HepG2 (cell line): ENCODE measurements around the gene ATP11A. TPM values are rescaled to one million over a fixed set of nuclear protein-coding genes. Genes with fewer than 3 reads are reported as not detected.

Experiments
- ATAC-seq: fragments of 200-7000 bp; cut with Tn5 transposase; 3 replicates; pipeline ENCODE4 v1.9.1; 2020; ENCODE audit warnings: mild to moderate bottlenecking, moderate library complexity
- BruUV-seq: library from RNA; stranded (reverse); fragments of 400-500 nt; replicated peaks from 2 replicates; lab custom pipeline; 2021; lab: Mats Ljungman, UMichigan
- CTCF ChIA-PET: fragments of 300-600 bp; formaldehyde crosslinking; extraction: SDS; loops from one replicate; lab custom pipeline; 2021; ENCODE audit warnings: low total read pairs, inconsistent platforms, low intra/inter-chr PET ratio; lab: Yijun Ruan, JAX
- POLR2A ChIA-PET: fragments of 350-600 bp; sonication (Branson Sonifier 250); formaldehyde crosslinking; loops from one replicate; lab custom pipeline; 2020; ENCODE audit warnings: antibody characterized with exemption, inconsistent platforms; lab: Yijun Ruan, JAX
- DNase-seq: peaks from one replicate; pipeline ENCODE4 v3.0.0-alpha.2; 2015; ENCODE audit warnings: low spot score
- FAIRE-seq: peaks from 3 replicates; lab custom pipeline; 2011; peaks lifted over from hg19 to GRCh38; lab: Jason Lieb, UNC
- H2AFZ ChIP-seq: one replicate; pipeline ENCODE4 v1.6.1; 2011; ENCODE audit warnings: low read length, inconsistent platforms
- H3K27ac ChIP-seq: fragments of 300-600 bp; 3 replicates; pipeline ENCODE4 v1.8.0; 2011; ENCODE audit warnings: mixed run types, mild to moderate bottlenecking, mixed read lengths, low read length, inconsistent platforms; ENCODE audit not compliant: insufficient read depth; ENCODE audit errors: extremely low read length
- H3K27me3 ChIP-seq, 2 experiments: fragments of 200-600 bp in 1 of 2; 2 replicates in 1 of 2; 3 replicates in 1 of 2; pipeline versions ENCODE4 v1.6.0 to v1.8.0; 2011; ENCODE audit warnings: low read length in 2 of 2, mild to moderate bottlenecking in 2 of 2, moderate library complexity in 2 of 2, inconsistent platforms in 1 of 2; ENCODE audit not compliant: insufficient read depth in 2 of 2, control insufficient read depth in 1 of 2
- H3K36me3 ChIP-seq, 2 experiments: fragments of 200-600 bp in 1 of 2; replicated peaks in 1 of 2; 2 replicates in 1 of 2; 3 replicates in 1 of 2; pipeline versions ENCODE4 v1.5.1 to v1.8.0; 2011; ENCODE audit warnings: low read length in 2 of 2, inconsistent platforms in 1 of 2; ENCODE audit not compliant: insufficient read depth in 2 of 2, control insufficient read depth in 1 of 2
- H3K4me1 ChIP-seq: 2 replicates; pipeline ENCODE4 v1.5.1; 2012; ENCODE audit warnings: low read length, inconsistent platforms; ENCODE audit not compliant: insufficient read depth
- H3K4me2 ChIP-seq: 2 replicates; pipeline ENCODE4 v1.6.0; 2011; ENCODE audit warnings: low read depth, low read length, inconsistent platforms
- H3K4me3 ChIP-seq, 3 experiments: fragments of 200-600 bp in 1 of 3; sonication (generic), shearing (Covaris generic) in 1 of 3; replicated peaks in 1 of 3; 2 replicates each; pipeline ENCODE4 v1.5.1; 2011 to 2016; ENCODE audit warnings: low read length in 3 of 3, inconsistent platforms in 2 of 3, low read depth in 2 of 3, mild to moderate bottlenecking in 2 of 3, control low read depth in 1 of 3, mixed read lengths in 1 of 3; ENCODE audit not compliant: insufficient read depth in 1 of 3
- H3K79me2 ChIP-seq: one replicate; pipeline ENCODE4 v1.6.1; 2011; ENCODE audit warnings: low read length, inconsistent platforms; ENCODE audit not compliant: insufficient read depth
- H3K9ac ChIP-seq: 2 replicates; pipeline ENCODE4 v1.6.0; 2011; ENCODE audit warnings: mild to moderate bottlenecking, low read depth, low read length, inconsistent platforms; ENCODE audit not compliant: insufficient read depth
- H3K9me3 ChIP-seq: 2 replicates; pipeline ENCODE4 v1.5.1; 2012; ENCODE audit warnings: mild to moderate bottlenecking, low read length
- H4K20me1 ChIP-seq: 2 replicates; pipeline ENCODE4 v1.6.0; 2011; ENCODE audit warnings: inconsistent platforms, mild to moderate bottlenecking, low read length, moderate library complexity; ENCODE audit not compliant: insufficient read depth
- ATAD3A ChIP-seq: sonication (generic); formaldehyde crosslinking; IDR thresholded peaks from 2 replicates; pipeline ENCODE4 v1.4.0; 2020; ENCODE audit warnings: missing genetic modification reagents
- HOXD1 ChIP-seq: sonication (generic); formaldehyde crosslinking; IDR thresholded peaks from 2 replicates; pipeline ENCODE4 v1.5.0; 2020; ENCODE audit warnings: missing genetic modification reagents
- IKZF1 ChIP-seq: fragments of 450-650 bp; IDR thresholded peaks from 2 replicates; pipeline ENCODE4 v1.7.1; 2016
- KDM4B ChIP-seq: sonication (generic); formaldehyde crosslinking; IDR thresholded peaks from 2 replicates; pipeline ENCODE4 v1.4.0; 2020; ENCODE audit warnings: missing genetic modification reagents
- NCOA5 ChIP-seq: sonication (generic); formaldehyde crosslinking; IDR thresholded peaks from 2 replicates; pipeline ENCODE4 v1.4.0; 2020; ENCODE audit warnings: missing genetic modification reagents
- NRL ChIP-seq: sonication (generic); formaldehyde crosslinking; IDR thresholded peaks from 2 replicates; pipeline ENCODE4 v1.5.0; 2020; ENCODE audit warnings: missing genetic modification reagents, mild to moderate bottlenecking, moderate library complexity, borderline replicate concordance
- RBM22 ChIP-seq: fragments of 200-400 bp; formaldehyde crosslinking; optimal IDR thresholded peaks from 2 replicates; pipeline ENCODE3; 2017; ENCODE audit warnings: mild to moderate bottlenecking, low read length, moderate library complexity
- ZBTB21 ChIP-seq: sonication (generic); formaldehyde crosslinking; IDR thresholded peaks from 2 replicates; pipeline ENCODE4 v1.4.0; 2020; ENCODE audit warnings: missing genetic modification reagents
- ZFY ChIP-seq: sonication (generic); formaldehyde crosslinking; IDR thresholded peaks from 2 replicates; pipeline ENCODE4 v1.4.0; 2020; ENCODE audit warnings: missing genetic modification reagents
- ZNF549 ChIP-seq: sonication (generic); formaldehyde crosslinking; IDR thresholded peaks from 2 replicates; pipeline ENCODE4 v1.5.0; 2020; ENCODE audit warnings: missing genetic modification reagents
- WGBS: methylation state at CpG from one replicate; pipeline ENCODE4 v1.1.6; 2017; ENCODE audit warnings: low lambda C conversion rate; 5-methylcytosine and 5-hydroxymethylcytosine counted together
- in situ Hi-C: cut with HindIII; loops from 2 replicates; pipeline ENCODE4 v1.10.0; 2017; ENCODE audit warnings: low pct_unique_long_range_greater_than_20kb; ENCODE audit not compliant: extremely low pct_ligation_motif_present
- intact Hi-C: fragments of 100-400 bp; cut with micrococcal nuclease; formaldehyde crosslinking; loops from one replicate; pipeline ENCODE4 v1.10.0; 2022; ENCODE audit not compliant: unreplicated experiment
- polyA plus RNA-seq, 8 experiments: library from polyadenylated mRNA; depleted of rRNA in 3 of 8; stranded (reverse) in 7 of 8; unstranded in 1 of 8; fragments of >200 nt; fragmentation: Illumina TruSeq in 4 of 8; extraction: Trizol in 4 of 8; gene quantifications; 2 replicates each; pipeline versions ENCODE4 v1.2.1 to v1.2.3, GENCODE V29; 2011 to 2016; ENCODE audit warnings: low read depth in 4 of 8, missing spikeins in 1 of 8, mixed read lengths in 1 of 8; ENCODE audit not compliant: insufficient read depth in 1 of 8
- total RNA-seq, 5 experiments: library from RNA; depleted of rRNA; stranded (reverse); fragments of >200 nt; fragmentation: Illumina TruSeq; extraction: Trizol; gene quantifications; 2 replicates each; pipeline ENCODE4 v1.2.3, GENCODE V29; 2016; ENCODE audit warnings: low read depth in 1 of 5
- TF ChIP-seq, protein P1 (sequence below): fragments of 450-650 bp; IDR thresholded peaks from 2 replicates; pipeline ENCODE4 v1.6.1; 2016
- TF ChIP-seq, protein P2 (sequence below): sonication (generic); formaldehyde crosslinking; IDR thresholded peaks from 2 replicates; pipeline ENCODE4 v1.4.0; 2020; ENCODE audit warnings: low read depth, mild to moderate bottlenecking, missing genetic modification reagents
- TF ChIP-seq, protein P3 (sequence below): sonication (generic); formaldehyde crosslinking; IDR thresholded peaks from 2 replicates; pipeline ENCODE4 v1.4.0; 2020; ENCODE audit warnings: missing genetic modification reagents
- TF ChIP-seq, protein P4 (sequence below): sonication (generic); formaldehyde crosslinking; IDR thresholded peaks from 2 replicates; pipeline ENCODE4 v1.8.0; 2022; ENCODE audit warnings: missing genetic modification reagents, mild to moderate bottlenecking, inconsistent platforms, borderline replicate concordance
- TF ChIP-seq, protein P5 (sequence below): sonication (generic); formaldehyde crosslinking; IDR thresholded peaks from 2 replicates; pipeline ENCODE4 v1.4.0; 2020; ENCODE audit warnings: mild to moderate bottlenecking, low read depth, missing genetic modification reagents
- TF ChIP-seq, protein P6 (sequence below): sonication (generic); formaldehyde crosslinking; IDR thresholded peaks from 2 replicates; pipeline ENCODE4 v1.4.0; 2020; ENCODE audit warnings: mild to moderate bottlenecking, missing genetic modification reagents

ATP11A gene
- total and polyA plus RNA-seq, 2 of the 13 experiments (the other 11 are each of a cell fraction or from before 2014, with no cell fraction given) = 18.4 to 20.1 TPM

DNA sequence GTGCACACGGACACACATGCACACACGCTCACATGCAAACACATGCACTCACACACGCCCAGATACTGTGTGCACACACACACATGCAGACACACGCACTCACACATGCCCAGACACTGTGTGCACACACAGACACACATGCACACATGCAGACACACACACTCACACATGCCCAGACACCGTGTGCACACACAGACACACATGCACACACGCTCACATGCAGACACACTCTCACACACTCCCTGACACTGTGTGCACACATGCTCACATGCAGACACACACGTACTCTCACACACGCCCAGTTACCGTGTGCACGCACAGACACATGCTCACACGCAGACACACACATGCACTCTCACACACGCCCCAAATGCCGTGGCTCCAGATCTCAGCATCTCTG is 142.0 kb downstream of the ATP11A start (continued):
- TF ChIP-seq, protein P1, sequence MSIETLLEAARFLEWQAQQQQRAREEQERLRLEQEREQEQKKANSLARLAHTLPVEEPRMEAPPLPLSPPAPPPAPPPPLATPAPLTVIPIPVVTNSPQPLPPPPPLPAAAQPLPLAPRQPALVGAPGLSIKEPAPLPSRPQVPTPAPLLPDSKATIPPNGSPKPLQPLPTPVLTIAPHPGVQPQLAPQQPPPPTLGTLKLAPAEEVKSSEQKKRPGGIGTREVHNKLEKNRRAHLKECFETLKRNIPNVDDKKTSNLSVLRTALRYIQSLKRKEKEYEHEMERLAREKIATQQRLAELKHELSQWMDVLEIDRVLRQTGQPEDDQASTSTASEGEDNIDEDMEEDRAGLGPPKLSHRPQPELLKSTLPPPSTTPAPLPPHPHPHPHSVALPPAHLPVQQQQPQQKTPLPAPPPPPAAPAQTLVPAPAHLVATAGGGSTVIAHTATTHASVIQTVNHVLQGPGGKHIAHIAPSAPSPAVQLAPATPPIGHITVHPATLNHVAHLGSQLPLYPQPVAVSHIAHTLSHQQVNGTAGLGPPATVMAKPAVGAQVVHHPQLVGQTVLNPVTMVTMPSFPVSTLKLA = peak; percentile 97
- TF ChIP-seq IKZF1 (0 out of 2 replicates have a peak, but pooled peaks have one; percentile 65), ZFY (no peak), ZNF549 (CRISPR knock-in tag) (no peak), RBM22 (peak; percentile 28)
- TF ChIP-seq, protein P2, sequence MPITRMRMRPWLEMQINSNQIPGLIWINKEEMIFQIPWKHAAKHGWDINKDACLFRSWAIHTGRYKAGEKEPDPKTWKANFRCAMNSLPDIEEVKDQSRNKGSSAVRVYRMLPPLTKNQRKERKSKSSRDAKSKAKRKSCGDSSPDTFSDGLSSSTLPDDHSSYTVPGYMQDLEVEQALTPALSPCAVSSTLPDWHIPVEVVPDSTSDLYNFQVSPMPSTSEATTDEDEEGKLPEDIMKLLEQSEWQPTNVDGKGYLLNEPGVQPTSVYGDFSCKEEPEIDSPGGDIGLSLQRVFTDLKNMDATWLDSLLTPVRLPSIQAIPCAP (CRISPR knock-in tag) = no peak

DNA sequence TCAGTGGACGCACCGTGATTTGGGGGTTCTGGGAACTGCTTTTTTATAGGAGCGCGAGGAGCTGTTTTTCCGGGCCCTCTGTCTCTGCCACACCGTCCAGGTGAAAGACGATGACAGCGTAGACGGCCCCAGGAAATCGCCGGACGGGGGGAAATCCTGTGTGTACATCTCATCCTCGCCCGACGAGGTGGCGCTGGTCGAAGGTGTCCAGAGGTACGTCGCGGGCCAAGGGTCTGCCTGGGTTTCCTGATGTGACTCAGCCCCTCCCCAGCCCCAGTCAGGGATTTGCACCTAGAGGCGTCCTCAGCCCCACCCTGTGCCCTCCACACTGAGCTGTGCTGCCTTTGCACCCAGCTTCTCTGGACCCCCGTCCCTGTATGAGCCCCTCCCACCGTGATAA is 143.0 kb downstream of the ATP11A start:
- ChIA-PET CTCF (no interaction called here), POLR2A (no interaction called here)
- in situ Hi-C loops = no loop called here
- H3K27me3 ChIP-seq = no peaks in the 10 kb centered on the region
- WGBS = 98% methylated on average over 23 of the region's 23 CpGs
- no peaks in the 10 kb centered on the region for H4K20me1 ChIP-seq
- H3K79me2 ChIP-seq = no peaks in the 10 kb centered on the region
- BruUV-seq = no TSS peak
- no peak overlapping the region for H2AFZ ChIP-seq
- no peak overlapping the region for H3K4me3 ChIP-seq
- no peak overlapping the region for H3K4me2 ChIP-seq
- intact Hi-C loops = no loop called here
- H3K4me1 ChIP-seq = no peaks in the 10 kb centered on the region
- no peaks in the 10 kb centered on the region for H3K9me3 ChIP-seq
- DNase-seq = no peak
- H3K9ac ChIP-seq = no peak overlapping the region
- no peak for FAIRE-seq
- no peak for ATAC-seq
- peaks cover 48 to 96% of the 10 kb centered on the region in 2 experiments for H3K36me3 ChIP-seq
- no peak overlapping the region for H3K27ac ChIP-seq
- TF ChIP-seq KDM4B (no peak), NRL (CRISPR knock-in tag) (no peak), ATAD3A (CRISPR knock-in tag) (no peak), HOXD1 (no peak), ZBTB21 (CRISPR knock-in tag) (no peak), IKZF1 (no peak), NCOA5 (CRISPR knock-in tag) (no peak)
- TF ChIP-seq, protein P3, sequence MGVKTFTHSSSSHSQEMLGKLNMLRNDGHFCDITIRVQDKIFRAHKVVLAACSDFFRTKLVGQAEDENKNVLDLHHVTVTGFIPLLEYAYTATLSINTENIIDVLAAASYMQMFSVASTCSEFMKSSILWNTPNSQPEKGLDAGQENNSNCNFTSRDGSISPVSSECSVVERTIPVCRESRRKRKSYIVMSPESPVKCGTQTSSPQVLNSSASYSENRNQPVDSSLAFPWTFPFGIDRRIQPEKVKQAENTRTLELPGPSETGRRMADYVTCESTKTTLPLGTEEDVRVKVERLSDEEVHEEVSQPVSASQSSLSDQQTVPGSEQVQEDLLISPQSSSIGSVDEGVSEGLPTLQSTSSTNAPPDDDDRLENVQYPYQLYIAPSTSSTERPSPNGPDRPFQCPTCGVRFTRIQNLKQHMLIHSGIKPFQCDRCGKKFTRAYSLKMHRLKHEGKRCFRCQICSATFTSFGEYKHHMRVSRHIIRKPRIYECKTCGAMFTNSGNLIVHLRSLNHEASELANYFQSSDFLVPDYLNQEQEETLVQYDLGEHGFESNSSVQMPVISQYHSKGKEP (CRISPR knock-in tag) = no peak
- TF ChIP-seq, protein P4, sequence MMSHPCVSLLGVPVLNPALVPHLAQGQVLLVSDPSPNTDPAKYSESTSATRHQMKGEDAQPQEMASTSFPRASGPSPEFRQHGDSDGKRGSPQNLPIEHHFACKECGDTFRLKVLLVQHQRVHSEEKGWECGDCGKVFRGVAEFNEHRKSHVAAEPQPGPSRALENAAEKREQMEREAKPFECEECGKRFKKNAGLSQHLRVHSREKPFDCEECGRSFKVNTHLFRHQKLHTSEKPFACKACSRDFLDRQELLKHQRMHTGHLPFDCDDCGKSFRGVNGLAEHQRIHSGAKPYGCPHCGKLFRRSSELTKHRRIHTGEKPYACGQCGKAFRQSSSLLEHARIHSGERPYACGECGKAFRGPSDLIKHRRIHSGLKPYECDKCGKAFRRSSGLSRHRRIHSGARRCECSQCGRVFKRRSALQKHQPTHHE (CRISPR knock-in tag) = no peak
- TF ChIP-seq, protein P5, sequence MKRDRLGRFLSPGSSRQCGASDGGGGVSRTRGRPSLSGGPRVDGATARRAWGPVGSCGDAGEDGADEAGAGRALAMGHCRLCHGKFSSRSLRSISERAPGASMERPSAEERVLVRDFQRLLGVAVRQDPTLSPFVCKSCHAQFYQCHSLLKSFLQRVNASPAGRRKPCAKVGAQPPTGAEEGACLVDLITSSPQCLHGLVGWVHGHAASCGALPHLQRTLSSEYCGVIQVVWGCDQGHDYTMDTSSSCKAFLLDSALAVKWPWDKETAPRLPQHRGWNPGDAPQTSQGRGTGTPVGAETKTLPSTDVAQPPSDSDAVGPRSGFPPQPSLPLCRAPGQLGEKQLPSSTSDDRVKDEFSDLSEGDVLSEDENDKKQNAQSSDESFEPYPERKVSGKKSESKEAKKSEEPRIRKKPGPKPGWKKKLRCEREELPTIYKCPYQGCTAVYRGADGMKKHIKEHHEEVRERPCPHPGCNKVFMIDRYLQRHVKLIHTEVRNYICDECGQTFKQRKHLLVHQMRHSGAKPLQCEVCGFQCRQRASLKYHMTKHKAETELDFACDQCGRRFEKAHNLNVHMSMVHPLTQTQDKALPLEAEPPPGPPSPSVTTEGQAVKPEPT (CRISPR knock-in tag) = no peak
- TF ChIP-seq, protein P6, sequence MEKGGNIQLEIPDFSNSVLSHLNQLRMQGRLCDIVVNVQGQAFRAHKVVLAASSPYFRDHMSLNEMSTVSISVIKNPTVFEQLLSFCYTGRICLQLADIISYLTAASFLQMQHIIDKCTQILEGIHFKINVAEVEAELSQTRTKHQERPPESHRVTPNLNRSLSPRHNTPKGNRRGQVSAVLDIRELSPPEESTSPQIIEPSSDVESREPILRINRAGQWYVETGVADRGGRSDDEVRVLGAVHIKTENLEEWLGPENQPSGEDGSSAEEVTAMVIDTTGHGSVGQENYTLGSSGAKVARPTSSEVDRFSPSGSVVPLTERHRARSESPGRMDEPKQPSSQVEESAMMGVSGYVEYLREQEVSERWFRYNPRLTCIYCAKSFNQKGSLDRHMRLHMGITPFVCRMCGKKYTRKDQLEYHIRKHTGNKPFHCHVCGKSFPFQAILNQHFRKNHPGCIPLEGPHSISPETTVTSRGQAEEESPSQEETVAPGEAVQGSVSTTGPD (CRISPR knock-in tag) = no peak
